ENCODE results near the gene KIAA1328. TPM values are rescaled to one million over a fixed set of nuclear protein-coding genes. Genes with fewer than 3 reads are reported as not detected.

The KIAA1328 gene
- total and polyA plus RNA-seq, 7 donors = 1.3 to 4.4 (median 3.5) TPM

DNA sequence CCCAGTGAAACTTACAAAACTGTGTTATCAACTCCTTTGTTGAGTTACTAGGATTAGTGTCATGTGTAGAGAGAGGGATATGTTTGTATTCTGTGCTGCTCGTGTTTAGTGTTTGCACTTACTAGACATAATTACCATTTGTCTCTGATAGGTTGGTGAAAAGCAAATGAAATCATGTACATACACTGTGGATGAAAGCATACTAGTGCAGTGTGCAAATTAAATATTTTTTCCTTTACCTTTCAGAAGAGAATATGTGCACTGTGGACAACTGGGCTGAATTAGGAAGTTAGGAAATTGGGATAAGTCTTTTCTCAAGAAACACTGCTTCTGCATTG lies 1.2 kb downstream of the KIAA1328 start:
- intact Hi-C loops (cut with DNase I) = no loop called here
- ATAC-seq = no peak
- 47 to 69% (median 60%) methylated on average over 1 of the region's 1 CpG for WGBS, 3 donors
- H3K27me3 ChIP-seq (ENCODE audit: insufficient read depth in 3 of 3, low read length in 2 of 3) = no peaks in the 10 kb centered on the region
- no peaks in the 10 kb centered on the region for H3K36me3 ChIP-seq (ENCODE audit: insufficient read depth in 1 of 2, low read depth in 1 of 2)
- peak overlapping the region; percentile 90 for H3K4me3 ChIP-seq
- no peak for DNase-seq
- no peaks in the 10 kb centered on the region for H3K9me3 ChIP-seq
- TF ChIP-seq, protein P1, sequence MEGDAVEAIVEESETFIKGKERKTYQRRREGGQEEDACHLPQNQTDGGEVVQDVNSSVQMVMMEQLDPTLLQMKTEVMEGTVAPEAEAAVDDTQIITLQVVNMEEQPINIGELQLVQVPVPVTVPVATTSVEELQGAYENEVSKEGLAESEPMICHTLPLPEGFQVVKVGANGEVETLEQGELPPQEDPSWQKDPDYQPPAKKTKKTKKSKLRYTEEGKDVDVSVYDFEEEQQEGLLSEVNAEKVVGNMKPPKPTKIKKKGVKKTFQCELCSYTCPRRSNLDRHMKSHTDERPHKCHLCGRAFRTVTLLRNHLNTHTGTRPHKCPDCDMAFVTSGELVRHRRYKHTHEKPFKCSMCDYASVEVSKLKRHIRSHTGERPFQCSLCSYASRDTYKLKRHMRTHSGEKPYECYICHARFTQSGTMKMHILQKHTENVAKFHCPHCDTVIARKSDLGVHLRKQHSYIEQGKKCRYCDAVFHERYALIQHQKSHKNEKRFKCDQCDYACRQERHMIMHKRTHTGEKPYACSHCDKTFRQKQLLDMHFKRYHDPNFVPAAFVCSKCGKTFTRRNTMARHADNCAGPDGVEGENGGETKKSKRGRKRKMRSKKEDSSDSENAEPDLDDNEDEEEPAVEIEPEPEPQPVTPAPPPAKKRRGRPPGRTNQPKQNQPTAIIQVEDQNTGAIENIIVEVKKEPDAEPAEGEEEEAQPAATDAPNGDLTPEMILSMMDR (IDR thresholded peaks at IDR 0.05) = no peak
- no peak overlapping the region for H3K27ac ChIP-seq
- H3K4me1 ChIP-seq = peaks cover 11% of the 10 kb centered on the region

DNA sequence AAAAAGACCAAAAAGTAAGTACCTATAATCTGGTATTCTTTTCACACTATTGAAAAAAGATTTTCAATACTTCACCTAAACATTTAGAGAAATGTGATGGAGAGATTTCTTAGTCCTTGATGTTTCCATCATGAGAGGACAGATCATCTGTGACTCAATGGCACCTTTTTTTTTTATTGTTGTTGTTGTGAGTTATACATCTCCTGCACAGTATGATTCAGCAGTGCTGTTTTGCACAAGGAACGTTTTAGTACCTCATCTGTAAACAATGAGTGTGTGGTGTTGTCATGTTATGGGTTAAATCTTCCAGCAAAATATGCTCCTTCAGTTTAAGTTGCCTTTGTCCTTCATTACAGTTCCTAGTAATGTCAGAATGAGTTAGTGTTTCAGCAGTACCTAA lies 2.2 kb downstream of the KIAA1328 start:
- ATAC-seq (no peak), DNase-seq (no peak)
- WGBS, 3 donors = 43 to 52% (median 46%) methylated on average over 1 of the region's 1 CpG
- Histone ChIP-seq H3K36me3 (ENCODE audit: insufficient read depth in 1 of 2, low read depth in 1 of 2) (peaks cover 0 to 5% of the 10 kb centered on the region in 2 donors), H3K27ac (no peak overlapping the region), H3K4me1 (peaks cover 11% of the 10 kb centered on the region), H3K9me3 (no peaks in the 10 kb centered on the region), H3K4me3 (no peak overlapping the region), H3K27me3 (ENCODE audit: insufficient read depth in 3 of 3, low read length in 2 of 3) (no peaks in the 10 kb centered on the region)
- intact Hi-C loops (cut with DNase I) = no loop called here
- TF ChIP-seq, protein P1 (IDR thresholded peaks at IDR 0.05) = no peak

DNA sequence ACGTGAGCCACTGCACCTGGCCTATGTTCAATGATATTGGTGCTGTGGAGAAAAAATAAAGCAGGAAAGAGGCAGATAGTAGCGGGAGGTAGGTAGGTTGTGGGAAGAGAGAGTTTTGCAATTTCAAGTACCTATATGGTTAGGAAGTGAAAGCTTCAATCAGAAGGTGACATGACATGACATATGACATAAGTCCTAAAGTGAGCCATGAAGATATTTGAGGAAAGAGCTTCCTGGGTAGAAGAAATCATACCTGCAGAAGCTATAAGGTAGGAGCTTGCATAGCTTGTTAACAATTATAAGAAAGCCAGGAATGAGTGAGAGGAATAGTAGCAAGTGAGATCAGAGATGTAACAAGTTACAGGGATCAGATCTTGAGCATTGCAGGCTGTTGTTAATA lies 4.2 kb downstream of the KIAA1328 start:
- no peaks in the 10 kb centered on the region for H3K9me3 ChIP-seq
- DNase-seq (no peak), ATAC-seq (no peak)
- H3K27me3 ChIP-seq (ENCODE audit: insufficient read depth in 3 of 3, low read length in 2 of 3) = no peaks in the 10 kb centered on the region
- peaks cover 0 to 5% of the 10 kb centered on the region in 2 donors for H3K36me3 ChIP-seq (ENCODE audit: insufficient read depth in 1 of 2, low read depth in 1 of 2)
- intact Hi-C loops (cut with DNase I) = no loop called here
- H3K4me3 ChIP-seq = no peak overlapping the region
- H3K4me1 ChIP-seq = peaks cover 11% of the 10 kb centered on the region
- WGBS, 3 donors = 88 to 96% (median 89%) methylated on average over 2 of the region's 2 CpGs
- no peak overlapping the region for H3K27ac ChIP-seq
- TF ChIP-seq, protein P1 (IDR thresholded peaks at IDR 0.05) = no peak

DNA sequence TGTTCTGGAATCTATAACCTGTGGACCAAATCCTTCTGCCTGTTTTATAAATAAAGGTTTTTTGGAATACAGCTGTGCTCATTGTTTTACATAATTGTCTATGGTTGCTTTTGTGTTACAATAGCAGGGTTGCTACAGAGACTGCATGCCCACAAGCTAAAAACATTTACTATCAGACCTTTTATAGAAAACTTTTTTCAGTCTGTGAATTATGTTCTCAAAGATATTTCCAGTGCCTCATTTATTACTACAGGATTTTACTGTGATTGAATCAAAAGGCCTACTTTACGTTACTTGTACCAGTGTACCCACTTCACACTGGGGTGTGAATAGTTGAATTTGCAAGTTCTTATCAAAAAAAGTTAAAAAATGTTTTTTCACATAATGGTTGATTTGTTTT lies 7.0 kb downstream of the KIAA1328 start:
- 88 to 100% (median 99%) methylated on average over 1 of the region's 1 CpG for WGBS, 3 donors
- ATAC-seq = no peak
- peaks cover 5% of the 10 kb centered on the region for H3K4me1 ChIP-seq
- intact Hi-C loops (cut with DNase I) = no loop called here
- no peak overlapping the region for H3K4me3 ChIP-seq
- H3K9me3 ChIP-seq = no peaks in the 10 kb centered on the region
- peaks cover 0 to 5% of the 10 kb centered on the region in 2 donors for H3K36me3 ChIP-seq (ENCODE audit: insufficient read depth in 1 of 2, low read depth in 1 of 2)
- no peaks in the 10 kb centered on the region for H3K27me3 ChIP-seq (ENCODE audit: insufficient read depth in 3 of 3, low read length in 2 of 3)
- no peak for DNase-seq
- no peak overlapping the region for H3K27ac ChIP-seq
- TF ChIP-seq, protein P1 (IDR thresholded peaks at IDR 0.05) = no peak

DNA sequence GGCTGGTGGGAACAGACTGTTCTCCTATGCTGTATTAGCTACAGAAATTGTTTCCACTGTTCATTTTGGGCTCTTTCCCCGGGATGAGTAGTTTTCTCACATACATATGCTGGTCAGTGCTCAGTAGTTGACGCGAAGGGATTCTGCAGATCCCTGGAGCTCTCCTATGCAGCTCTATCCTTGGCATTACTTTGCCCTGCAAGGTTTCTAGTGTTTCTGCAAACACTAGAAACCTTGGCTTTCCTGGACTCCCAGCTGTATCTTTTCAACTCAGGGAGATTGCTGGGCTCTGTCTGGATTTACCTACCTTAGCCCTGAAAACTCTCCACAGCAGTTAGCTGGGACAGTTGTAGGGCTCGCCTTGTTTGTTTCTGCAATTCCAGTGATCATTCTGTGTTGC lies 10.9 kb downstream of the KIAA1328 start:
- no peak overlapping the region for H3K4me3 ChIP-seq
- WGBS, 3 donors = 92 to 95% (median 95%) methylated on average over 4 of the region's 4 CpGs
- ATAC-seq (no peak), DNase-seq (no peak)
- H3K4me1 ChIP-seq = peaks cover 5% of the 10 kb centered on the region
- intact Hi-C loops (cut with DNase I) = no loop called here
- H3K9me3 ChIP-seq = no peaks in the 10 kb centered on the region
- H3K27ac ChIP-seq = no peak overlapping the region
- no peaks in the 10 kb centered on the region for H3K27me3 ChIP-seq (ENCODE audit: insufficient read depth in 3 of 3, low read length in 2 of 3)
- H3K36me3 ChIP-seq (ENCODE audit: insufficient read depth in 1 of 2, low read depth in 1 of 2) = peaks cover 0 to 5% of the 10 kb centered on the region in 2 donors
- TF ChIP-seq, protein P1 (IDR thresholded peaks at IDR 0.05) = no peak

All from psoas muscle (tissue), 8 donors.